NT2/D1 (cell line): ENCODE results near the gene PI4KA.
"Not testable (repeated sequence)": the region's sequence is repeated elsewhere in the genome, so short reads cannot be mapped to it uniquely, and the experiment has no call there.

Experiments
- SUZ12 ChIP-seq: IDR thresholded peaks from 2 replicates; pipeline ENCODE4 v1.6.1; 2011; ENCODE audit not compliant: insufficient read length, insufficient read depth; ENCODE audit errors: extremely low read depth
- YY1 ChIP-seq: IDR thresholded peaks from 2 replicates; pipeline ENCODE4 v1.6.1; 2011; ENCODE audit not compliant: insufficient read length, insufficient read depth
- ZNF274 ChIP-seq: IDR thresholded peaks from 2 replicates; pipeline ENCODE4 v1.6.1; 2011; ENCODE audit warnings: mild to moderate bottlenecking, low read depth, low read length

- not testable (repeated sequence) for TF ChIP-seq ZNF274, YY1, SUZ12
Measured at GRCh38 chr22:20690586-20691317, 167.9 kb downstream of the PI4KA start.
